RPMI8226 (cell line): ENCODE measurements around the gene ABT1.

Experiments used
- DNase-seq: peaks from one replicate; pipeline ENCODE4 v3.0.0-alpha.2; 2015

ABT1 gene

DNA sequence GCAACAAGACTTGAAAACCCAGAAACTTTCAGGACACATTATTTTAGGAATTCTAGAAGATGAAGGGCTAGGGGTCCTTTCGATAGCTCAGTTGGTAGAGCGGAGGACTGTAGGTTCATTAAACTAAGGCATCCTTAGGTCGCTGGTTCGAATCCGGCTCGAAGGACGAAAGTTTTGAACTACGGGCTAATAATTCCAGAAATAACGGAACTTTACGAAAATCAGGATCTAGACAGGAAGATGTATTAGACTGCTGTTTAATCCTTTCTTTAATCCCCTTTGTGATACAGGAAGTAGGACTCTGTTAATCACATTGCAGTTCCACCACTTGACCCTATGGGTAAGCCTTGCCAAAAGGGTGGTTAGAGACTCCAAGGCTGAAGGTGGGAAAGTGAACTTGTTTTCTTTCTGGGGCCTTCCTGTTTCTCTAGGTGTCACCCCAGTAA lies 21.2 kb upstream of the ABT1 start:
- no peak for DNase-seq

GRCh38 chr6:26576407-26576843 lies 20.3 kb upstream of the ABT1 start:
- no peak for DNase-seq

DNA sequence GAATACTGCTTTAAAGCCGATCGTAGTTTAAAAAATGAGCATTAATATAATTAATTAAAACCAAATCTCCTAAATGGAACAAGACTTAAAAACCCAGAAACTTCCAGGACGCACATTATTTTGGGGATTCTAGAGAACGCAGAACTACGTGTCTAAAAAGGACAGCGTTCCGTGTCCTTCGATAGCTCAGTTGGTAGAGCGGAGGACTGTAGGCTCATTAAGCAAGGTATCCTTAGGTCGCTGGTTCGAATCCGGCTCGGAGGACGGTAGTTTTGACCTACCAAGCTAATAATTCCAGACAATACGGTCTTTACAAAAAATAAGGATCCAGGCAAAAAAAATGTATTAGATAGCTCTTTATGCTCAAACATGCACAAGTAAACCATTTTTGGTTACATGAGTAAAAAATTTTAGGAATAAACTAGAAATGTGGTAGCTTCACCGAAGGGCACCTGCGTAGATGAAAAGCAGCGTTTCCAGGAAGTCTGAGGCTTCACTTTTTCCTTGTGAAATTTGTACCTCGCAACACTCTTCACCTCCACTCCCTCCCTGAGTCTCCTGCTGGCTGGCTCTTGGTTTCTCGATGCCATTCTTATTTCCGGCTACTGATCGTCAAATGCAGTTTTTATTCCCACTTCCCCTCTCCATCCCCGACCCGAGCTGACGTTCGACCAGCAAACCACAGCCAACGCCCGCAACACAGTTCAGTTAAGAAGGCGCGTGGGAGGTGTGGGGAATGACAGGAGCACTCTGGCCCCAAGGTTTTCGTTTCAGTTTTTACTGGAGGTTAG lies 19.6 kb upstream of the ABT1 start:
- DNase-seq, result peak; percentile 72

- DNase-seq, result no peak
These were observed 19.1 kb upstream of the ABT1 start for GRCh38 chr6:26577720-26578072.

DNA sequence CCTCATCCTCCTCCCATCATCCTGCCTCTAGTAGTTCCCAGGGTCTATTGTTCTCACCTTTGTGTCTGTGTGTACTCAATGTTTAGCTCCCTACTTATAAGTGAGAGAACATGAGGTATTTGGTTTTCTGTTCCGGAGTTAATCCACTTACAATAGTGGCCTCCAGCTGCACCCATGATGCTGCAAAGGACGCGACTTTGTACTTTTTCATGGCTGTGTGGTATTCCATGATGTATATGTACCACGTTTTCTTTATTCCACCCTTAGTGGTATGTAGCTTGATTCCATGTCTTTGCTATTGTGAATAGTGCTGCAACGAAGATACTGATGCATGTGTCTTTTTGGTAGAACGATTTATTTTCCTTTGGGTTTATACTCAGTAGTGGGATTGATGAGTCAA lies 18.5 kb upstream of the ABT1 start:
- DNase-seq, result no peak

- no peak for DNase-seq
These were observed 18.0 kb upstream of the ABT1 start for GRCh38 chr6:26578741-26579140.

GRCh38 chr6:26581164-26581915 lies 15.4 kb upstream of the ABT1 start:
- DNase-seq, result no peak

DNA sequence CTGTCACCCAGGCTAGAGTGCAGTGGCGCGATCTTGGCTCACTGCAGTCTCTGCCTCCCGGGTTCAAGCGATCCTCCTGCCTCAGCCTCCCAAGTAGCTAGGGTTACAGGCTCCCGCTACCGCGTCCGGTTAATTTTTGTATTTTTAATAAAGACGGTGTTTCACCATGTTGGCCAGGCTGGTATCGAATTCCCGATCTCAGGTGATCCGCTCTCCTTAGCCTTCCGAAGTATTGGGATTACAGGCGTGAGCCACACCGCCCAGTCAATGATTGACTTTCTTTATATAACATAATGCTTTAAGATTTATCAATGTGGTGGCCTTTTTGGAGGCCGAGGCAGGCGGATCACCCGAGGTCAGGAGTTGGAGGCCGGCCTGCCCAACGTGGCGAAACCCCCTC lies 7.8 kb upstream of the ABT1 start:
- DNase-seq, result no peak

DNA sequence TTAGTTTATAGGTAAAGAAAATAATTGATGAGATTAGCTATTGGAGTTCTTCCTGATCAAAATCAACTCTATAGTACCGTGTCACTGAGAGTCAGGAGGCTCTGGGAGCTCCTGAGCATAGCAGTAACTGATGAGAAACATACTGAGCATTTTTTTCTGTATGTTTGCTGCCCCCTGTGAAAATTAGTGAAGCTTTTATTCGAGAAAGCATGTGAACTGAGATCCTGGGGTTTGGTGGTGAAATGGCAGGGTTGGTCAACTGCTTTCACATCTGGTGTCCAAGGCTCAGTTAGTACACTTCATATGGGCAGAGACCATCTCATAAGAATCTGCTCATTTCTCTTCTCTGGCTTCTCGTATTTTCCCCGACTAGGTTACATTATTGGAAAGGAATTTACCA lies 4.1 kb upstream of the ABT1 start:
- peak; percentile 35 for DNase-seq

DNA sequence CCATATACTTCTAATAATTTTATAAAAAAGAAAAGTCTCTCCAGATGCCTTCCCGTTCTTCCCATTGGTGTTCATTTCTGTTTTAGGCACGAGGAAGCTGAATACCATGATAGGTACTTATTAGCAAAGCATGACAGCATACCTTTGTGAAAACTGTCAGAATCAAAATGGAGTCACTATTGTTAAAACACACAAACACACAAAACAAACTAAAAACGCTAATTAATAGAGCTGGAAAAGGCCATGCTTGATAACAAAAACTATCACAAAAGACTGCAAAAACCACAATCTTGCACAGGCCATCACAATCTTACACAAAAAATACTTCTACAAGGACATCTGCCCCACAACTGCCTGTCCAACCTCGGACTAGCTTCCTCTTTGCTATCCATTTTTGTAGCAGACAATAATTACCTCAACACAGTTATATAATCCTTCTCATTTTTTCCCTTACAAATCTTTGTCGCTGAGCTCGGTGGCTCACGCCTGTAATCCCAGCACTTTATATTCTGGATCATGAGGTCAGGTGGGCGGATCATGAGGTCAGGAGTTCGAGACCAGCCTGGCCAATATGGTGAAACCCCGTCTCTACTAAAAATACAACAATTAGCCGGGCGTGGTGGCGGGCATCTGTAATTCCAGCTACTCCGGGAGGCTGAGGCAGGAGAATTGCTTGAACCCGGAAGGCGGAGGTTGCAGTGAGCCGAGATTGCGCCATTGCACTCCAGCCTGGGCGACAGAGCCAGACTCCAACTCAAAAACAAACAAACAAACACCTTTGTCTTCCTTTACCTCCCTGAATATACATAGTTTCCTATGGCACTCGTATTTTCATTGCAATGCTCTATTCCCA lies 3.2 kb upstream of the ABT1 start:
- no peak for DNase-seq

- no peak for DNase-seq
These were observed 2.6 kb upstream of the ABT1 start for GRCh38 chr6:26594131-26594498.

DNA sequence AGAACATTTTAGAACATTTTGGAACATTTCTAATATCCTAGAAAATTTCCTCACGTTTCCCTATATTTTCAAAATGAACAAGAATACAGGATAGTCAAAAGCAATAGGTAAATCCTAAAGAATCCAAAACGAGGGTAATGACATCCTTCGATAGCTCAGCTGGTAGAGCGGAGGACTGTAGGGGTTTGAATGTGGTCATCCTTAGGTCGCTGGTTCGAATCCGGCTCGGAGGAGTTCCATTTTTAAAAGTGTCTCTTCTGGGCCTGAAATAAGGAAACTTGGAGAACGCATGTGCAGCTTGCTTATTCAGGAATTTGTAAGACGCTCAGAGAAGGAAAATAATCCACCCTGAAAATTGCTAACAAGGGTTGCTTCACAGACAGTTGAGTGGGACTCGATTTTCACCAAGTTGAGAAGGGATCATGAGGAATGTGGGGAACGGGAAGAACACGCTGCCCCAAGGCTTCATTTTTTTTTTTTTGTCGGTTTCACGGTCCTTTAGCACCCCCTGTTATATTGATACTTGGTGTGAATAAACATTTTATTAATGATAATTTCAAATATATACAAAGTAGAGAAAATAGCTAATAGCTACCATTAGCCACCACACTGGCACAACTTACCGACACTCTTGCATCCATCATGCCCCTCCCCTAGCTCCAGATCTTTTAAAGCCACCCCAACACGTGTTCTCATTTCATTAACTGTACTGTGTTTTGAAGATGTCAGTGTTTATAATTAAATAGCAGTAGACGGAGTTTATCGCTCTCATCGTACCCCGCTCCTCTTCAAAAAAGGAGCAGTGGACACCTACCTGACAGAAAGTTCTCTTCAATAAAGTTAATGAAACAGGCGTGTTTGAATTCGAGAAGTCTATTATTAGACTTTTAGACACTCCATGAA lies 1.8 kb upstream of the ABT1 start:
- DNase-seq, result peak; percentile 35

DNA sequence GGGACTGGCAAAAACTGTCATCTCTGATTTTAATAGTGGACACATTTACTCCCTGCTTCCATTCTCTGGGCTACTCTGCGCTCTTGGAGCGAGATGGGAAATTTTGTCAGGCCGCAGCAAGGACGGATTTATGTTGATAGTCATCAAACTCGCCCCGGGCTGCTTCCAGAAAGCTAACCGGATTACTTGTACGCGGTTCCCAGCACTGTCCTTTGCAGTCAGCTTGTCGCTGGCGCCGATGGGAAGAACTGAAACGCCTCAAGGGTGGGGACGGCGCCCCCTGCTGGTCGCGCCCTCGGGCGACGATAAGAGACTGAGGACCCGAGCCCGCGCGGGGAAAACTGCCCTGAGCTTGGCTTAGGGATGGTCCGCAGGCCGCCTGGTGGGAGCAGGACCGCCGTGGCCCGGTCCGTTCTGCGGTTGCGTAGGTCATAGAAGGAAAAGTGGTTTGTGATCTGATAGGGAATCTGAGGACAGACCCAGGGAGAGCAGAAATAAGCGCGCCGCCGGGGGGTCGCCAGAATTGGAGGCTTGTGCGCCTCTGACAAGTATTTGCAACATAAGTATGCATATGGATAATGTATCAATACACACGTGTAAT lies 984 bp upstream of the ABT1 start:
- DNase-seq, result peak; percentile 96

GRCh38 chr6:26597389-26597766 lies 625 bp downstream of the ABT1 start:
- DNase-seq, result no peak

- no peak for DNase-seq
These were observed 1.1 kb downstream of the ABT1 start for GRCh38 chr6:26597821-26598220.

DNA sequence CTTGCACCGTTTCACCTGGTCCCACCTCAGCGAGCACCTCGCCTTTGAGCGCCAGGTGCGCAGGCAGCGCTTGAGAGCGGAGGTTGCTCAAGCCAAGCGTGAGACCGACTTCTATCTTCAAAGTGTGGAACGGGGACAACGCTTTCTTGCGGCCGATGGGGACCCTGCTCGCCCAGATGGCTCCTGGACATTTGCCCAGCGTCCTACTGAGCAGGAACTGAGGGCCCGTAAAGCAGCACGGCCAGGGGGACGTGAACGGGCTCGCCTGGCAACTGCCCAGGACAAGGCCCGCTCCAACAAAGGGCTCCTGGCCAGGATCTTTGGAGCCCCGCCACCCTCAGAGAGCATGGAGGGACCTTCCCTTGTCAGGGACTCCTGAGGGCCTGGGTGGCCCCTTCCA lies 1.5 kb downstream of the ABT1 start:
- no peak for DNase-seq

DNA sequence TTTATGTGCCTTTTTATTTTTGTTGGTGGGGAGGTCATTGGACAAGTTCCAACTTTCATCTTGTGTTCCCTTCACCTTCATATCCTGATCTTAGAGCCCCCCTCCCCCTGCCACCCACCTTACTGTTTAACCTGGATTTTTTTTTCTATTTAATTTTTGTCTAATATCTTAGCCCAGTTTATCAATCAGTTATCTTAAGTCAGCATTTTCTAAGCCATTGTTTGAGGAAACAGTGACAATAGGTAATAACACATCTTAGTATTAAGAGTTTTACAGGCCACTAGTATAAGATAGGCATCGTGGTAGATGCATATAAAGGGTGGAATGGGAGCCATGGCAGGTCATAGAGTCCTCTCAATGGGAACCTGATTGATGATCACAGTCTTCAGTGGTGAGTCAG lies 2.4 kb downstream of the ABT1 start:
- no peak for DNase-seq

- no peak for DNase-seq
These were observed 2.8 kb downstream of the ABT1 start for GRCh38 chr6:26599591-26599990.

GRCh38 chr6:26600759-26601158 lies 4.0 kb downstream of the ABT1 start:
- DNase-seq, result no peak

GRCh38 chr6:26602262-26602661 lies 5.5 kb downstream of the ABT1 start:
- DNase-seq, result no peak

GRCh38 chr6:26604026-26604425 lies 7.3 kb downstream of the ABT1 start:
- no peak for DNase-seq

GRCh38 chr6:26604797-26605196 lies 8.0 kb downstream of the ABT1 start:
- DNase-seq, result no peak
